Esophagus muscularis mucosa (tissue), 4 donors: ENCODE measurements around the gene ACKR2. TPM values are rescaled to one million over a fixed set of nuclear protein-coding genes. Genes with fewer than 3 reads are reported as not detected.

ENCODE experiments used
- DNase-seq: peaks from one replicate; pipeline ENCODE4 v3.0.0-alpha.2; 2017; ENCODE audit errors: extremely low spot score
- H3K27ac ChIP-seq, 4 donors: fragments of 200-600 bp; sonication (generic); replicated peaks in 1 of 4; 1 replicate in 3 of 4; 2 replicates in 1 of 4; pipeline ENCODE4 v1.5.1; 2016 to 2019; ENCODE audit warnings: mild to moderate bottlenecking in 1 of 4
- H3K27me3 ChIP-seq, 4 donors: fragments of 200-600 bp; sonication (generic); one replicate each; pipeline versions ENCODE4 v1.5.1 to v1.6.0; 2016 to 2019
- H3K36me3 ChIP-seq, 4 donors: fragments of 200-600 bp; sonication (generic); one replicate each; pipeline ENCODE4 v1.5.1; 2016 to 2019
- H3K4me1 ChIP-seq, 4 donors: fragments of 200-600 bp; sonication (generic); one replicate each; pipeline ENCODE4 v1.5.1; 2016 to 2019
- H3K4me3 ChIP-seq, 4 donors: fragments of 200-600 bp; sonication (generic); 1 replicate in 2 of 4; 2 replicates in 2 of 4; pipeline ENCODE4 v1.5.1; 2016 to 2019; ENCODE audit warnings: mild to moderate bottlenecking in 4 of 4, moderate library complexity in 1 of 4
- H3K9me3 ChIP-seq, 4 donors: fragments of 200-600 bp; sonication (generic); 1 replicate in 3 of 4; 2 replicates in 1 of 4; pipeline ENCODE4 v1.5.1; 2016 to 2019
- CTCF ChIP-seq, 3 experiments: fragments of 200-600 bp in 2 of 3; fragments of 450-650 bp in 1 of 3; sonication (generic) in 2 of 3; IDR thresholded peaks; one replicate each; pipeline ENCODE4 v1.5.1; 2017 to 2019; ENCODE audit warnings: antibody characterized with exemption in 3 of 3, mild to moderate bottlenecking in 2 of 3, moderate library complexity in 1 of 3
- EP300 ChIP-seq: sonication (generic); formaldehyde crosslinking; IDR thresholded peaks from one replicate; pipeline ENCODE4 v1.6.1; 2017; ENCODE audit warnings: antibody characterized with exemption
- POLR2A ChIP-seq: fragments of 450-650 bp; IDR thresholded peaks from one replicate; pipeline ENCODE4 v1.6.1; 2017; ENCODE audit warnings: antibody characterized with exemption, moderate library complexity, mild to moderate bottlenecking, low read depth
- POLR2AphosphoS5 ChIP-seq, 2 donors: sonication (generic); formaldehyde crosslinking; IDR thresholded peaks; one replicate each; pipeline ENCODE4 v1.6.1; 2017; ENCODE audit warnings: antibody characterized with exemption in 2 of 2
- WGBS: methylation state at CpG from one replicate; pipeline ENCODE4 v1.1.5; 2018; 5-methylcytosine and 5-hydroxymethylcytosine counted together
- intact Hi-C: fragments of 100-400 bp; cut with DNase I; formaldehyde crosslinking; loops from one replicate; pipeline ENCODE4 v1.15.1; 2023
- total RNA-seq, 4 donors: library from RNA; depleted of rRNA; stranded (reverse); fragments of >200 nt; gene quantifications; one replicate each; pipeline versions ENCODE4 v1.1.0 to v1.2.1, GENCODE V29; 2016

The ACKR2 gene
- total RNA-seq, 4 donors from 2014 or later: 2.5 to 15.9 (median 7.6) TPM

- Histone ChIP-seq H3K4me3 (no peak overlapping the region), H3K9me3 (no peaks in the 10 kb centered on the region), H3K4me1 (peaks cover 0 to 23% (median 20%) of the 10 kb centered on the region in 4 donors), H3K27ac (no peak overlapping the region), H3K27me3 (no peaks in the 10 kb centered on the region), H3K36me3 (no peaks in the 10 kb centered on the region)
- intact Hi-C loops: no loop called here
- no peak for DNase-seq
- TF ChIP-seq POLR2AphosphoS5 (IDR thresholded peaks at IDR 0.05) (no peak), CTCF (IDR thresholded peaks at IDR 0.05) (no peak)
- 84% methylated on average over 3 of the region's 3 CpGs for WGBS
Observed at GRCh38 chr3:42764561-42765295, 44.5 kb upstream of the ACKR2 start.

GRCh38 chr3:42769477-42770131, 39.6 kb upstream of the ACKR2 start:
- Histone ChIP-seq H3K36me3 (no peaks in the 10 kb centered on the region), H3K27me3 (no peaks in the 10 kb centered on the region), H3K27ac (no peak overlapping the region), H3K4me3 (no peak overlapping the region), H3K9me3 (no peaks in the 10 kb centered on the region), H3K4me1 (peaks cover 5 to 21% (median 15%) of the 10 kb centered on the region in 4 donors)
- TF ChIP-seq POLR2AphosphoS5 (IDR thresholded peaks at IDR 0.05): no peak
- TF ChIP-seq POLR2A: no peak
- no peak for TF ChIP-seq CTCF (IDR thresholded peaks at IDR 0.05)
- no peak for TF ChIP-seq EP300
- intact Hi-C loops: no loop called here
- WGBS: 90% methylated on average over 17 of the region's 28 CpGs
- no peak for DNase-seq

- Histone ChIP-seq H3K4me3 (no peak overlapping the region), H3K36me3 (no peaks in the 10 kb centered on the region), H3K27ac (no peak overlapping the region), H3K9me3 (no peaks in the 10 kb centered on the region), H3K4me1 (peaks cover 5 to 21% (median 15%) of the 10 kb centered on the region in 4 donors), H3K27me3 (no peaks in the 10 kb centered on the region)
- 67% methylated on average over 1 of the region's 1 CpG for WGBS
- TF ChIP-seq POLR2AphosphoS5 (IDR thresholded peaks at IDR 0.05) (no peak), POLR2A (no peak), EP300 (no peak), CTCF (IDR thresholded peaks at IDR 0.05) (no peak)
- intact Hi-C loops: no loop called here
- no peak for DNase-seq
Observed at GRCh38 chr3:42771271-42771670, 38.0 kb upstream of the ACKR2 start.

GRCh38 chr3:42772670-42773408, 36.4 kb upstream of the ACKR2 start, which contains the start of gene CCDC13:
TSS of gene CCDC13 (minus strand) at chr3:42773253. CDS start at chr3:42758345, 14,908 bp downstream.
- 9% methylated on average over 32 of the region's 63 CpGs for WGBS
- intact Hi-C loops: no loop called here
- TF ChIP-seq EP300 (no peak), POLR2A (no peak), CTCF (IDR thresholded peaks at IDR 0.05) (peak in 1 of 3 experiments; percentile 5), POLR2AphosphoS5 (IDR thresholded peaks at IDR 0.05) (peak; percentile 83 to 94)

More at GRCh38 chr3:42772670-42773408, 36.4 kb upstream of the ACKR2 start, which contains the start of gene CCDC13:
- Histone ChIP-seq H3K27me3 (no peaks in the 10 kb centered on the region), H3K4me1 (peaks cover 12 to 29% (median 28%) of the 10 kb centered on the region in 4 donors), H3K9me3 (no peaks in the 10 kb centered on the region), H3K36me3 (no peaks in the 10 kb centered on the region), H3K4me3 (peak within 1 kb of the TSS; percentile 56 to 69 (median 60)), H3K27ac (peak within 1 kb of the TSS; percentile 74 to 84 (median 79))
- peak; percentile 98 for DNase-seq
